Upper lobe of left lung (tissue), 6 donors: Measurements from ENCODE around the gene NSD2. TPM values are rescaled to one million over a fixed set of nuclear protein-coding genes. Genes with fewer than 3 reads are reported as not detected.

Experiments used
- ATAC-seq, 2 donors: fragments of 200-7000 bp; cut with Tn5 transposase; one replicate each; pipeline ENCODE4 v1.9.1; 2022; ENCODE audit warnings: mild to moderate bottlenecking in 2 of 2, moderate library complexity in 2 of 2; ENCODE audit not compliant: low FRiP score in 2 of 2
- DNase-seq, 2 donors: peaks; one replicate each; pipeline ENCODE4 v3.0.0-alpha.2; 2019 to 2020
- H3K27ac ChIP-seq, 4 donors: fragments of 200-600 bp; sonication (generic); one replicate each; pipeline ENCODE4 v1.5.1; 2016 to 2019
- H3K27me3 ChIP-seq, 4 donors: fragments of 200-600 bp; sonication (generic); one replicate each; pipeline ENCODE4 v1.5.1; 2017 to 2019
- H3K36me3 ChIP-seq, 4 donors: fragments of 200-600 bp; sonication (generic); one replicate each; pipeline ENCODE4 v1.5.1; 2016 to 2019
- H3K4me1 ChIP-seq, 4 donors: fragments of 200-600 bp; sonication (generic); one replicate each; pipeline ENCODE4 v1.5.1; 2018 to 2019
- H3K4me3 ChIP-seq, 4 donors: fragments of 200-600 bp; sonication (generic); one replicate each; pipeline ENCODE4 v1.5.1; 2017 to 2019; ENCODE audit warnings: mild to moderate bottlenecking in 2 of 4, moderate library complexity in 1 of 4
- H3K9me3 ChIP-seq, 4 donors: fragments of 200-600 bp; sonication (generic); one replicate each; pipeline ENCODE4 v1.5.1; 2018 to 2019
- CTCF ChIP-seq, 6 experiments: fragments of 450-650 bp in 4 of 6; fragments of 200-600 bp in 2 of 6; sonication (generic) in 2 of 6; IDR thresholded peaks; one replicate each; pipeline ENCODE4 v1.5.1; 2016 to 2019; ENCODE audit warnings: antibody characterized with exemption in 6 of 6
- EP300 ChIP-seq, 4 donors: sonication (generic); formaldehyde crosslinking; IDR thresholded peaks; one replicate each; pipeline ENCODE4 v1.5.1; 2017; ENCODE audit warnings: antibody characterized with exemption in 4 of 4, control low read depth in 2 of 4
- POLR2A ChIP-seq, 4 donors: fragments of 450-650 bp; IDR thresholded peaks; one replicate each; pipeline ENCODE4 v1.5.1; 2016 to 2017; ENCODE audit warnings: antibody characterized with exemption in 4 of 4, mild to moderate bottlenecking in 2 of 4
- POLR2AphosphoS5 ChIP-seq, 2 donors: sonication (generic); formaldehyde crosslinking; IDR thresholded peaks; one replicate each; pipeline ENCODE4 v1.5.1; 2017; ENCODE audit warnings: antibody characterized with exemption in 2 of 2
- WGBS, 2 donors: methylation state at CpG; one replicate each; pipeline ENCODE4 v1.1.5; 2017 to 2018; 5-methylcytosine and 5-hydroxymethylcytosine counted together
- total RNA-seq, 6 donors: library from RNA; depleted of rRNA in 4 of 6; stranded (reverse); fragments of >200 nt in 4 of 6; gene quantifications; one replicate each; pipeline versions ENCODE4 v1.1.0 to v1.2.1, GENCODE V29; 2016 to 2021
- donor health status: DM: no; HTN: no; CAD: no; lungs with moderate emphysema.
- donor health status: DM: no; HTN: yes; CAD: no; lungs with severe emphysema.

The NSD2 gene
- total RNA-seq, 6 donors from 2014 or later, result 35.7 to 164 (median 53.1) TPM

- H3K36me3 ChIP-seq, result peaks cover 10 to 26% (median 19%) of the 10 kb centered on the region in 4 donors
- no peak for DNase-seq
Observed at GRCh38 chr4:1922821-1923220, 51.6 kb downstream of the NSD2 start.

GRCh38 chr4:1927675-1928074 is 56.5 kb downstream of the NSD2 start:
- Histone ChIP-seq H3K36me3 (peaks cover 3 to 27% (median 16%) of the 10 kb centered on the region in 4 donors), H3K27me3 (no peaks in the 10 kb centered on the region), H3K27ac (no peak overlapping the region), H3K4me3 (no peak overlapping the region), H3K4me1 (peaks cover 0 to 5% (median 0%) of the 10 kb centered on the region in 4 donors), H3K9me3 (no peaks in the 10 kb centered on the region)
- no peak for DNase-seq
- no peak for ATAC-seq
- 75% methylated on average over 3 of the region's 3 CpGs for WGBS, 2 donors
- TF ChIP-seq POLR2A (IDR thresholded peaks at IDR 0.05) (no peak), EP300 (IDR thresholded peaks at IDR 0.05) (no peak)

More at GRCh38 chr4:1922821-1923220, 51.6 kb downstream of the NSD2 start:
- 96 to 98% methylated on average over 7 of the region's 7 CpGs for WGBS, 2 donors
- Histone ChIP-seq H3K27ac (no peak overlapping the region), H3K4me3 (no peak overlapping the region), H3K9me3 (no peaks in the 10 kb centered on the region), H3K27me3 (no peaks in the 10 kb centered on the region), H3K4me1 (no peaks in the 10 kb centered on the region)
- TF ChIP-seq POLR2A (IDR thresholded peaks at IDR 0.05) (no peak), EP300 (IDR thresholded peaks at IDR 0.05) (no peak)
- no peak for ATAC-seq

GRCh38 chr4:1928356-1929239 is 57.4 kb downstream of the NSD2 start:
- peak in 1 of 2 donors; percentile 35 for DNase-seq
- H3K36me3 ChIP-seq, result peaks cover 3 to 30% (median 19%) of the 10 kb centered on the region in 4 donors
- no peak overlapping the region for H3K4me3 ChIP-seq
- peak in 1 of 2 donors; percentile 44 for ATAC-seq
- H3K4me1 ChIP-seq, result peaks cover 0 to 5% (median 0%) of the 10 kb centered on the region in 4 donors
- TF ChIP-seq POLR2A (IDR thresholded peaks at IDR 0.05) (no peak), CTCF (IDR thresholded peaks at IDR 0.05) (no peak), POLR2AphosphoS5 (IDR thresholded peaks at IDR 0.05) (no peak), EP300 (IDR thresholded peaks at IDR 0.05) (no peak)
- no peaks in the 10 kb centered on the region for H3K9me3 ChIP-seq
- WGBS, 2 donors, result 71 to 82% methylated on average over 13 of the region's 13 CpGs
- H3K27ac ChIP-seq, result no peak overlapping the region
- H3K27me3 ChIP-seq, result no peaks in the 10 kb centered on the region

GRCh38 chr4:1932736-1933135 is 61.5 kb downstream of the NSD2 start:
- TF ChIP-seq EP300 (IDR thresholded peaks at IDR 0.05) (no peak), CTCF (IDR thresholded peaks at IDR 0.05) (no peak), POLR2A (IDR thresholded peaks at IDR 0.05) (no peak), POLR2AphosphoS5 (IDR thresholded peaks at IDR 0.05) (no peak)
- ATAC-seq, result peak in 1 of 2 donors; percentile 21

GRCh38 chr4:1933700-1934099 is 62.5 kb downstream of the NSD2 start:
- TF ChIP-seq EP300 (IDR thresholded peaks at IDR 0.05) (no peak), CTCF (IDR thresholded peaks at IDR 0.05) (no peak), POLR2A (IDR thresholded peaks at IDR 0.05) (no peak), POLR2AphosphoS5 (IDR thresholded peaks at IDR 0.05) (no peak)
- no peak for DNase-seq
- Histone ChIP-seq H3K36me3 (peaks cover 3 to 61% (median 28%) of the 10 kb centered on the region in 4 donors), H3K9me3 (no peaks in the 10 kb centered on the region), H3K27me3 (no peaks in the 10 kb centered on the region), H3K27ac (no peak overlapping the region), H3K4me1 (peaks cover 0 to 2% (median 0%) of the 10 kb centered on the region in 4 donors), H3K4me3 (no peak overlapping the region)
- 79 to 87% methylated on average over 3 of the region's 3 CpGs for WGBS, 2 donors
- no peak for ATAC-seq

More at GRCh38 chr4:1932736-1933135, 61.5 kb downstream of the NSD2 start:
- Histone ChIP-seq H3K27me3 (no peaks in the 10 kb centered on the region), H3K4me3 (no peak overlapping the region), H3K4me1 (peaks cover 0 to 5% (median 0%) of the 10 kb centered on the region in 4 donors), H3K9me3 (no peaks in the 10 kb centered on the region), H3K27ac (no peak overlapping the region), H3K36me3 (peaks cover 3 to 58% (median 26%) of the 10 kb centered on the region in 4 donors)
- DNase-seq, result peak in 1 of 2 donors; percentile 69
- WGBS, 2 donors, result 93 to 96% methylated on average over 9 to 13 of the region's 13 CpGs
